Stimulated activated CD8-positive, alpha-beta memory T cell treated with anti-CD3 and anti-CD28 coated beads, Interleukin-7, amount 100 ng/mL, for 1 hour (primary cell): ENCODE data around the gene GCN1.
"Not testable (repeated sequence)": the region's sequence is repeated elsewhere in the genome, so short reads cannot be mapped to it uniquely, and the experiment has no call there.

ENCODE experiments used
- DNase-seq, 2 donors: peaks; one replicate each; pipeline ENCODE4 v3.0.0-alpha.2; 2020; ENCODE audit warnings: low read depth in 2 of 2

The GCN1 gene, protein sequence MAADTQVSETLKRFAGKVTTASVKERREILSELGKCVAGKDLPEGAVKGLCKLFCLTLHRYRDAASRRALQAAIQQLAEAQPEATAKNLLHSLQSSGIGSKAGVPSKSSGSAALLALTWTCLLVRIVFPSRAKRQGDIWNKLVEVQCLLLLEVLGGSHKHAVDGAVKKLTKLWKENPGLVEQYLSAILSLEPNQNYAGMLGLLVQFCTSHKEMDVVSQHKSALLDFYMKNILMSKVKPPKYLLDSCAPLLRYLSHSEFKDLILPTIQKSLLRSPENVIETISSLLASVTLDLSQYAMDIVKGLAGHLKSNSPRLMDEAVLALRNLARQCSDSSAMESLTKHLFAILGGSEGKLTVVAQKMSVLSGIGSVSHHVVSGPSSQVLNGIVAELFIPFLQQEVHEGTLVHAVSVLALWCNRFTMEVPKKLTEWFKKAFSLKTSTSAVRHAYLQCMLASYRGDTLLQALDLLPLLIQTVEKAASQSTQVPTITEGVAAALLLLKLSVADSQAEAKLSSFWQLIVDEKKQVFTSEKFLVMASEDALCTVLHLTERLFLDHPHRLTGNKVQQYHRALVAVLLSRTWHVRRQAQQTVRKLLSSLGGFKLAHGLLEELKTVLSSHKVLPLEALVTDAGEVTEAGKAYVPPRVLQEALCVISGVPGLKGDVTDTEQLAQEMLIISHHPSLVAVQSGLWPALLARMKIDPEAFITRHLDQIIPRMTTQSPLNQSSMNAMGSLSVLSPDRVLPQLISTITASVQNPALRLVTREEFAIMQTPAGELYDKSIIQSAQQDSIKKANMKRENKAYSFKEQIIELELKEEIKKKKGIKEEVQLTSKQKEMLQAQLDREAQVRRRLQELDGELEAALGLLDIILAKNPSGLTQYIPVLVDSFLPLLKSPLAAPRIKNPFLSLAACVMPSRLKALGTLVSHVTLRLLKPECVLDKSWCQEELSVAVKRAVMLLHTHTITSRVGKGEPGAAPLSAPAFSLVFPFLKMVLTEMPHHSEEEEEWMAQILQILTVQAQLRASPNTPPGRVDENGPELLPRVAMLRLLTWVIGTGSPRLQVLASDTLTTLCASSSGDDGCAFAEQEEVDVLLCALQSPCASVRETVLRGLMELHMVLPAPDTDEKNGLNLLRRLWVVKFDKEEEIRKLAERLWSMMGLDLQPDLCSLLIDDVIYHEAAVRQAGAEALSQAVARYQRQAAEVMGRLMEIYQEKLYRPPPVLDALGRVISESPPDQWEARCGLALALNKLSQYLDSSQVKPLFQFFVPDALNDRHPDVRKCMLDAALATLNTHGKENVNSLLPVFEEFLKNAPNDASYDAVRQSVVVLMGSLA (N-terminal part only)

DNA sequence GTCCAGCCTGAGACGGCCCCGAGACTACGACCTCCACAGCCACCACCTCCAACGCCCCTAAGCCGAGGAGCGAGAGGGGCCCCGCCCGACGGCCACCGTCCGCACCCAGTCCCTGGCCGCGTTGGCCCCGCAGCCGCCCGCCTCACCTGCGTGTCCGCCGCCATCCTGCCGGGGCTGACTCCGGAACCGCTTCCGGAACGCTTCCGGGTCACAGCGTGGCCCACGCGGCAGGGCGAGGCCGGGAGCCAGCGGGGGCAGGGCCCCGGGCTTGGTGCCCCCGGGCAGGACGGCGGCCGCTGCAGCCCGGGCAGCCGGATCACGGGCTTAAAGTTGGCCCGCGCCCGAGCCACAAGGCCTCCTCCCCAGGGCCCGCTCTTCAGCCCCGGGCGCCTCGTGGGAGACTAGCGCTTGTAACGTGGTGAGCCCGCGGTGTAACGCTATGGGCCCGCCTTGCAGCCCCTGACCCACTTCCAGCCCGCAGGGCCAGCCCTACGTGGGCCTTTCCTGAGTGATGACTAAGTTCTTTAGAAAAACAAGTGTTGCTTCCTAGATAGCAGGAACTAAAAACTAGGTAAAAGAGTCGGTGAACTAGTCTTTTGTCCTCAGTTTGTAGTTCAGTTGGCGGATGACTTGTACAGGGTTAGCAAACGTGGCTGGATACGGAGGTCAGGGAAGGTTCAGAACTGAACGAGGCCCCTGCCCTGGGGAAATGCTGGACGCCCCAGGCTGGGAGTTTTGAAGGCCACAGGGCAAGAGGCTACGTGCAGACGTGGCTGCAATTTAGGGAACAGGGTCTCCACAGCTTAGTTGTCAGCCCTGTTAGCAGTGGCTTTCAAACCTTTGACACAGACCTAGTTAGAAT is at the start of gene GCN1:
TSS of gene GCN1 (minus strand) at position 182 of the 862 bp plus-strand sequence. CDS start at position 164, 18 bp downstream.
- peak; percentile 73 to 77 for DNase-seq

DNA sequence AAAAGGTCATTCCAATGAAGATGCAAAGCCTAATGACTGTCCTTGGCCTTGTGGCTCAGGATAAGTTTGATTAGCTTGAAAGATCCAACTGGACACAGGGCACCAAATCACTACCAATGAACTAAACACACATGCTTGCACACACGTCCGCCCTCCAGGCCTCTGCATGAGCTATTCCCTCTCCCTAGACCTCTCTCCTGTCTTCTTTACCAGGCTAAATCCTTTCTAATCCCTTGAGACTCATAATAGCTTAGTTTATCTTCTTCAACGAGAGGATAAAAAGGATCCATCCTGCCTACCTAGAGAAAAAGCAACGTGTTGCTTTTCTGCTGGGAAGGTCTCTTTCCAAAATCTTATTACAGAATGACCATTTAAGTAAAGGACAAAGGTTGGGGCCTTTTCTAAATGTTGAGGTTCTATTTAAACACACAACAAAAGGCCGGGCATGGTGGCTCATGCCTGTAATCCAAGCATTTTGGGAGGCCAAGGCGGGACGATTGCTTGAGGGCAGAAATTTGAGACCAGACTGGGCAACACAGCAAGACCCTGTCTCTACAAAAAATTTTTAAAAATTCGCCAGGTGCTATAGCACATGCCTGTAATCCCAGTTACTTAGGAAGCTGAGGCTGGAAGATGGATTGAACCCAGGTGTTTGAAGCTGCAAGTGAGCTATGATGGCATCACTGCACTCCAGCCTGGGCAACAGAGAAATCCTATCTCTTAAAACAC is 48.6 kb upstream of the GCN1 start:
- no peak for DNase-seq

DNA sequence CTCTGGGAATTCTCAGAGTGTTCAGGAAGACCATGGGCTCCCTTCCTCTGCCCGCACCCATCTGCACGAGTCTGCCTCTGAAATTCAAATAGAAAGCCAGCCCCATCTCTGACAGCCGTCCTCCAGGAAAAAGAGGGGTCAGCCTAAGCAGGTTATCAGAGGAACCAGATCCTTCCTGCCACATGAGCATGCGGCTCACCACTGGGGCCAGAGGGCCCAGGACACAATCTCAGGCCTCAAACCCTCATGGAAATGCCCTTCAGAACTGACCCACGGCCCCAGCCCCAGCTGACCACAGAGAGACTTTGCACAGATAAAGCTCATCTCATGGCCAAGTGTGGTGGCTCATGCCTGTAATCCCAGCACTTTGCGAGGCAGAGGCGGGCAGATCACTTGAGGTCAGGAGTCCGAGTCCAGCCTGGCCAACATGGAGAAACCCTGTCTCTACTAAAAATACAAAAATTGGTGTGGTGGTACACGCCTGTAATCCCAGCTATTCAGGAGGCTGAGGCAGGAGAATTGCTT is 47.8 kb upstream of the GCN1 start:
- DNase-seq: no peak

DNA sequence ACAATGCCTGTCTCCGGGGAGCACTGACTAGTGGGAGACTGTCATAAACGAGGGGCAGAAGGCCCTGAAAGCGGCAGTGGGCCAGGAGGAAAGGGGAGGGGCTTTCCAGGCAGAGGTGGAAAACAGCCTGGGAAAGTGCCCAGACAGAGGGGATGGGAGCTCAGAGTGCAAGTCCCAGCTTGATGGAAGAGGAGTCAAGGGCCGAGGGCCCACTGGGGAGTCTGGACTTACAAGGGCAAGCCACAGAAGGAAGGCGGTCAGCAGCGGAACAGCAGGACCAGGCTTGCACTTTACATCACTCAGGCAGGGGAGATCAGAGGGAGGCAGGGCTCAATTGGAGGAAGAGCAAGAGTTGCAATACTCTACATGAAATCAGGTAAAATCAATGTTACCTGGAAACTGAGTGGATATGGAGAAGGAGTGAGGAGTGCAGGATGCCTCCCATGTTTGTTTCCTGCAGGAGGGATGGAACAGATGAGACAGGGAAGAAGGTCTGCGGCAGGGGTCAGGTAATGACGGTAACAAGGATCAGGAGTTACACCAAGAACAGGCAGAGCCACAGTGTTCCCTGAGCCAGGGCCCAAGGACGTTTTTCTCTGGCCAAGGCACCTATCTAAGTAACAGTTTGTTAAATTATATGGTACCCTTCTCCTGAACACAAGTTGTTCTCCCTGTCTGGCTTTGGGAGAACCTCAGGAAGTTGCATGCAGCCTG is 47.2 kb upstream of the GCN1 start:
- DNase-seq: no peak

DNA sequence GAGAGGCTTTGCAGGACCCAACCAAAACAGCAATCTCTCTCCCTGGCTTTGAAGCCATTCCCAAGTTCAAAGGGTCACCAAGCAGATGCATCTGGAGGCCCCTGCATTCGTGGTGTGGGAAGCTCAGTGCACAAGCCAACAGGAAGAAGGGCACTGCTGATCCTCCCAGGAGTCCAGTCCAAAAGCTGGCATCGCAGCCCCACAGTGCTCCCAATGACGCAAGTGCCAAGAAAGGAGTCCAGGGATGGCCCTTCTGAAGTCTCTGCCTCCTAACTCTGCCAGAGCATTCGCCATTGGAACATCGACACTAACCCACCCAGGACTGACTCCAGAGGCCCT is 45.9 kb upstream of the GCN1 start:
- no peak for DNase-seq

DNA sequence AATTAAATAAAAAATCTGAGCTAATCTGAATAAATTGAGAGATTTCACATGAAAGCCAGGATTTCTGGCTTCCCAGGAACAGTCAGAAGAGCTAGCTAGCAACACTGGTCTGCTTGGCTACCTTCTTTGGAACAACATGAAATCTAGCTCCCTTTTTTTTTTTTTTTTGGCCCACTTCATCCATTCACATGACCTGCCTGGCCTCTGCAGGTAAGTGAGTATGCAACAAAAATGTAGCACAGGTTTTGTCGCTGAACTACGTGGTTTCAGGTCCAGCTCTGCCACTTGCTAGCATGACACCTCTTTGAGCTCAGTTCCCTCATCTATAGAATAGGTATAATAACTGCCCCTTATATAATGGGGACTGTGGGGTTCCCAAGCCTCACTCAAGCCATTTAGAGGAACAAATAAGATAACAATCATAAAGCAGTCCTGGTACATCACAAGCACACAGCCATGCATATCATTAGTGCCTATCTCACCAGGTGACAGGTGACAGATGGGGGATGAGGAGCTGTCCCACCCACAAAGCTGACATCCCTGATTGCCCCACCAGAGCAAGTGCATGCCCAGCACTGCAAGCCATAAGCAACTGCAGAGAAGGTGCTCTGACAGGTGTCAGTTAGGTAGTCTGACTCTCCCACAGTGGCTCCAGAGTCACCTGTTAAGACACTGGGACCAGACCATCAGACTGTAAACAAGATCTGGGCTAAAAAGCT is 45.4 kb upstream of the GCN1 start:
- DNase-seq: no peak

DNA sequence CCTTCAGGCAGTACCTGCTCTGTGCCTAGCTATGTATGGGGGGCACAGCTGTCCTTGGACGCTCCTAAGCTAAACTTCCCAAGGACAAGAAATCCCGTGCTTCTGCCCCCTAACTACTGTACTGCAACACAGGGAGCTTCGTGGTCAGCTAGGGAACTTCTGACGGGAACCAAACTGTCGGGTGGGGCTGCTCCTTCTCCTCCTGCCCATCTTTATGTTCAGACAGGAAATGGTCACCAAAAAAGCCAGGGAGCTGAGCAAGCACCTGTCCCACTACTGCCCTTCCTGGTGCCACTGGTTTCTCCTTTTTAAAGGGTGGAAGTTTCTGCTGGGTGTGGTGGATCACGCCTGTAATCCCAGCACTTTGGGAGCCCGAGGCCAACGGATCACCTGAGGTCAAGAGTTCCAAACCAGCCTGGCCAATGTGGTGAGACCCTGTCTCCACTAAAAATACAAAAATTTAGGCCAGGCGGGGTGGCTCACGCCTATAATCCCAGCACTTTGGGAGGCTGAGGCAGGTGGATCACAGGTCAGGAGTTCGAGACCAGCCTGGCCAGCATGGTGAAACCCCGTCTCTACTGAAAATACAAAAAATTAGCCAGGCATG is 44.4 kb upstream of the GCN1 start:
- DNase-seq: no peak

DNA sequence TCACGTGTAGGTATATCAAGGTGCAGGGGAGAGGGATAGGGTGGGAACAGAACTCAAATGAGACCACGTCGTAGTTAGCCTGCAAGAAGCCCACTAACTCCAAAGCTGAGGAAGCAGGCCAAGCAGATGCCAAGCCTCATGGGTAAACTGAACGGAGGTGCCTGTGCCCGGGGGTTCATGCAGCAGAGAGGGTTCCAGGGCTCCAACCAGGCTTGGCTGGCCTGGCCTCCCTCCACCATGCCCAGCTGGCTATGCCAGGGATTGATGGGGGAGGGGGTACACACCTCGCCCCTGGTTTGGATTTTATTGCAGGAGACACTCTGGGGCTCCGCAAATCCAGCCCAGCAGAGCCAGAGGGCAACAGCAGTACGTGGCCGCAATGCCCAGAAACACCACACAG is 43.7 kb upstream of the GCN1 start:
- DNase-seq: no peak

DNA sequence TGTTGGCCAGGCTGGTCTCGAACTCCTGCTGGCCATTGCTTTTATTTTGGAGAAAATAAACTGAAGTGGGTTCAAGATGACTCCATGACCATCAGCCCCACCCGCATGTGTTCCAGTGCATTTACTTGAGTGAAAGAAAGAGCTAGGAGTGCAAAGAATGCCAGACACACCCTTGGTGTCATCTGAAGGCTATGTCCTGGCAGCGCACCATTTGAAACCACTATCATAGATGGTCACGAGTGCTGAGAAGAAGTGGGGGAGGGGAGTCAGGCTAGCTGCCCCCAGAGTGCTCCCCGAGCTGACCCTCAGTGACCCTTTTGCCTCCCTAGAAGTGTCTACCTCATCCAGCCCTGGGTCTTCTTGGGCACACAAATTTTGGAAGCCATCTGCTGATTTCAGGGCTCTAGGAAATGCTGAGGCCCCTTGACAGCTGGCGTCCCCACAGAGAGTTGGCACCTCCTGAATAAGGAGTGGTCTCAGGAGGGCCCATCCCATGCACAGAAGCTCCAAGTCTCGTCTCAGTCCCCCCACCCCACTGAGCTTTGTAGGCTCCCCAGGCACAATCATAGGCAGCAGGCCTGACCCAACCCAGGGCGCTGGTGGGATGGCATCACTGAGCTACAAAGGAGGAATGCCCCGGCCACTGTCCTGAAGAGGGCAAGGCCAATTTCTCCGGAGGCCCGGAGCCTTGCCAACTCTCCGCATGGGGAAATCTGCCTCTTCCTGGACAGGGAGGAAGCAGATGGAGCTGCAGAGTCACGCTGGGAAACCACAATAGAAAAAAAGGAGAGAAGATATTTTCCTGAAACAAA is 43.1 kb upstream of the GCN1 start:
- no peak for DNase-seq

DNA sequence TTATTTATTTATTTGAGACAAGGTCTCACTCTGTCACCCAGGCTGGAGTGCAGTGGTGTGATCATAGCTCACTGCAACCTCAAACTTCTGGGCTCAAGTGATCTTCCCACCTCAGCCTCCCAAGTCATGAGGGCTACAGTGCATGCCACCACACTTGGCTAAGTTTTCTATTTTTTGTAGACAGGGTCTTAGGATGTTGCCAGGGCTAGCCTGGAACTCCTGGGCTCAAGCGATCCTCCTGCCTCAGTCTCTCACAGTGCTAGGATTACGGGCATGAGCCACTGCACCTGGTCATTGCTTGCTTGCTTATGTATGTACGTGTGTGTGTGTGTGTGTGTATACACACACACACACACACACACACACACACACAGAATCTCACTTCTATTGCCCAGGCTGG is 42.3 kb upstream of the GCN1 start:
- DNase-seq: not testable (repeated sequence)

DNA sequence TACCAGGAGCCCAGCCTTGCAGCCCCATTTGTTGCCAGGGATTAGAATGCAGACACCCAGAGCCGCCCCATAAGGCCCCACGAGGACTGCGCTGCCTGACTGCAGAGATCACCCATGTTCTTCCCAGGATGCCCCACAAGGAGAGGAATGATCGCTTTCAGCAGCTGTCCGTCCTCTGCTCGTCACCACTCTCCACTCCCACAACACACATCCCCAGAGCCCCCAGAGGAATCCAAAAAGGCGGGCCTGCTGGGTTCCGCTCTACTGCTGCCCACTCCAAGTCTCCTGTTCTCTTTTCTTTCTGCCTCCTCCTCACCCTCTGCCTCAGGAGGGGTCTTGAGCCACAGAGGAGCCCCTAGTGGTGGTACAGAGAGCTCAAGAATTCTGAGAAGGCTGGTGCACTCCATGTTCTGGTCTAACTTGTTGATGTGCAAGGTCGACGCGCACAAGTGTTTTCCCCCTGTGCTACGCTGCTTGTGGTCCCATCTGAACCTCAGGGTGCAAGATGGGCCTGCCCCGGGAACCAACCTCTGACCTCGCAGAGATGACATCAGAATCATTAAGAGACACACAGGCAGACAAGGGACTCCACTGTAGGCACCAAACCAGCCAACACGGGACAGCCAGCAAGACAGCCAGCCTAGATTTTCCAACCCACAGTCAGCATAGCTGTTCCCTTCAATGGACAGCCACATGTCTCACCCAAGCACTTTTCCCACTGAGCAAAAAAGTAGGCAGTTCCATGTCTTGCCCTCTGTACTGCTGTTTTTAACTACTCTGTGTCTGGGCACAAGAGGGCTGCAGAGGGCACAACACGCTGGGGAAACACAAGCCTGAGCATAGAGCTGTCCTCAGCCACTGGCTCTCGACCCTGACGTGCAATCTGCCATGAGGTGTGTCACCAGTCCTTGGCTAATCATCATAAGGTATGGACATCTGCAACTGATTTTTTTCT is 41.1 kb upstream of the GCN1 start:
- no peak for DNase-seq

DNA sequence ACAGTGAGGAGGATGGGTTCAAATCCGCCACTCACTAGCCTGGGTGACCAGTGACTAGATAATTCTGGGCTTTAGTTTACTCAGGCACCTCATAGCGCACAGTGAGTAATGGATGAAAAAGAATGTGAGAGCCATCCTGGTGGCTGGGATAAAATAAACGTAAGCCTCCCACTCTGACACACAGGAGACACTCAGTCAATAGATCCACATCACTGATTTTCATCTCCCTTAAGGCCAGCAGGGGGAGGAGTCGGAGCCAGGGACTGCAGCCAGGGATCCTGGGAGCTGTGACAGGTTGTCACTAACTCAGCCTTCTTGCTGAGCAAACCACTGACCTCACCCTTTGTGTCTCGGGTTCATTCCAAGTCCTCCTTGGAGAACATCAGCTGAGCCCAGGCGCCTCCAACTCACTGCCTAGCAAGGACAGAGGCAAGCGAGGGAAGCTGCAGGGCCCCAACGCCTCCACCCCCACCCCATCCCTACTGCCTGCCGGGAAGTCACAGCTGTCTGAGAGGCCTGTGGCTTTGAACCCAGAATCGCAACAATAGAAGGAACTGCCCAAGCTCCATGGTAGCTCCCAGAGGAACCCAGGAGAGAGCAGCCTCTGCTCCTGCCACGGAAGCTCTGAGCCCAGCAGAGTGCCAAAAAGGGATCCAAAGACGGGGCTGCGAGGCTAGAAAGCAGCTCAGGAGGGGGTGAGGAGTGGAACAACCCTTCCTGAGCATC is 40.3 kb upstream of the GCN1 start:
- no peak for DNase-seq

DNA sequence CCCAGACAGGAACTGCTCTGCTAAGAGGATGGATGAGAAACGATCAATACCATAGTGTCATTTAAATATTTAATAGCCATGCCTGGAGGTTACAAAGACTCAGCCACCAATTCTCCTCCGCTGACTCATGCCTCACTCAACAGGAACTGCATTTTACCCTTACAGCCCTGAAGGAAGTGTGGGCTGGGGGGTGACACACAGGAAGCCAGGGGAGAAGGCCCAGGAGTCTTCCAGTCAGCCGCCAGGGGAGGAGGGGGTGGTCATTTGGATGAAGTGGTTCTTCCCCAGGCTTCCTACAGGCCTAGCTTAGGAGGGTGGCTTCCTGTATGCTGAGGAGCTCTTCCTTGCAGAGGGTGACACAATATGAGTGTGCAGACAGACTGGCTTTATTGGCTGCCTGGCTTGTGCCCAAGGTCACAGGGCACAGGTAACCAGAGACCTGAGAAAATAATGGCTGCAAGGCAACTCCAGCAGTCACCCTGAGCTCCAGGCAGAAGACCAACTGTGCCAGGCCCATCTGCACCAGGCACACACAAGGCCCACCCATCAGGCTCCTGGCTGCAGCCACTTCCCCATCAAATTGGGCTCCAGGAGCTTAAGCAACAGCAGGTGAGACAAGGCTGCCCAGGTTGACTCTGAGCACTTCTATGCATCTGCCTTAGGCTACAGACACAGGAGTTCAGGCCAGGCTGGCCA is 36.9 kb upstream of the GCN1 start:
- peak; percentile 31 to 40 for DNase-seq

DNA sequence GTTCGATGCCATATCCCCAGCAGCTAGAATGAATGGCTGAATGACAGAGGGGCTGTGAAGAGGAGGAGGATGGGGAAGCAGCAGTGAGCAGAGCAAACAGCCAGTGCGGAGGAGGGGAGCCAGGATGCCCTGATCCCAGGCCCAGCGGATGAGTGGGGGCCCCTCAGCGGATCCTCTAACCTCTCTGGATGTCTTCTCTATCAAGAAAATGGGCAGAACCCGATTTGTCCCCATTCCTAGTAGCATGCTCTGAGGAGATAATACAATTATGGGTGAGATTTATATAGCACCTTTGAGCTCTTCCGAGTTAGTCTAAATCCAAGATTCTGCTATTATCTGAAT is 36.4 kb upstream of the GCN1 start:
- DNase-seq: no peak

DNA sequence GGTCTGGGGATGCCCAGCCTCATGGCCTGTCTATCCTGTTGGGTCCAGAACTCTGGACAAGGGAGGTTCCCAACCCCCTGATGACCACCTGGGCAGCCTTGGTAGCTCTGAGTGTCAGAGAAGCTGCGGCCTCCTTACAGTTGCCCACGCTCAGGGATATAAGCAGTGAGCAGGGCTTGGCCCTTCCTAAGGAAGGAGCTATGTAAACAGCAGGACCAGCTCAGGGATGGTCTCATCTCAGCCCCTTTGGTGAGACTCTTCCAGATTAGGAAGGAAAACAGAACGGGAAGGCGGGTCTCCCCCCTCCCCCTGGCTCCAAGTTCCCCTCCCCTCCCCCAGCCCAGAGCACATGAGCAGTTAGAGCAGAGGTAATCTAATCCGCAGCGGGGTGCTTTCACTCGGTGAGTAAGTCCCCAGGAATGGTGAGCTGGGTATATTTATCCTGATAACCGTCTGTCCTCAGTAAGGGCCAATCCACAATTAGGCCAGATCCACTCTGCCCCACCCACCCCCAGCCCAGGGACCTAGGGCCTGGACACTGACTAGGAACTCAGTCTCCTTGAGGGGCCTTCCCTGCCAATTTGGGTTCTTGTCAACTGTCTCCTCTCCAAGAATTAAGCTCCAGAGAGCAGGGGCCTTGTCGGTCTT is 35.9 kb upstream of the GCN1 start:
- DNase-seq: no peak
